B cell (primary cell): ENCODE results near the gene SLC9C1.

Experiments used
- EZH2 ChIP-seq: IDR thresholded peaks from 2 replicates; pipeline ENCODE4 v1.6.1; 2012; ENCODE audit warnings: borderline replicate concordance, low read depth, mild to moderate bottlenecking, moderate library complexity, low read length; ENCODE audit not compliant: insufficient read depth, poor library complexity, severe bottlenecking
- TF ChIP-seq, protein P1 (sequence below): fragments of 200-600 bp; IDR thresholded peaks from one replicate; pipeline ENCODE4 v1.8.0; 2022; ENCODE audit warnings: antibody characterized with exemption, mild to moderate bottlenecking

DNA sequence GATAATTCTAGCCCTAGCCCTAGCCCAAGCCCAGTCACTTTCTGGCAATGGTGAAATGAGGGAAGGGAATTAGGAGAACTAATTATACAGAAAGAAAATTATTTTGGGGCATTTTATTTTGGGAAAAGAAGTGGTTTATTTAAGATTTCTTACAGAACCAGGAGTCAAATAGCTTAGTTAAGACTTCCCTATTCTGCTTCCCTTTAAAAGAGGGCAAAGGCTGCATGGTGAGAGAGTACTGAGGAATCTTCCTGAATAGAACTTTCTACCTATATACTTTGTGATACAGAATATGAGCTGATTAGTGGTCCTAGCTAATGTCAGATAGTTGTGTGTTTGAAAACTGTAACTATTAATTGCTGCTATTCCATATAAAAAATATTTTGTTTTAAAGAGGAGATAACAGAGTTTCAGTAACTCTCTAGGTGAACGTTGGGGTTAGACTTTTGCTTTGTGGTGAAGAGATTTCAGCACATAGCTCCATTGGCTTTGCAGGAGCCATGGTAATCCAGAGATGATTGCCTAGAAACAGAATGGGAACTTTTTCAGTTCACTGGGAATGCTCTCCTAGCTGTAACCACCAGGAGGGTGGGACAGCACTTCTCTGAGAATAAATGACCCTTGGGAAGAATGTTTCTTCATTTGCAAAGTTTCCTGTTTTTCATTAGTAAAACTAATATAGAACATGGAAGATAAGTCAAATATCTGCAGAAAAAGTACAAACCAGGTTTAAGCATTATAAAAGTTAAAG lies 155.6 kb downstream of the SLC9C1 start:
- TF ChIP-seq, protein P1, sequence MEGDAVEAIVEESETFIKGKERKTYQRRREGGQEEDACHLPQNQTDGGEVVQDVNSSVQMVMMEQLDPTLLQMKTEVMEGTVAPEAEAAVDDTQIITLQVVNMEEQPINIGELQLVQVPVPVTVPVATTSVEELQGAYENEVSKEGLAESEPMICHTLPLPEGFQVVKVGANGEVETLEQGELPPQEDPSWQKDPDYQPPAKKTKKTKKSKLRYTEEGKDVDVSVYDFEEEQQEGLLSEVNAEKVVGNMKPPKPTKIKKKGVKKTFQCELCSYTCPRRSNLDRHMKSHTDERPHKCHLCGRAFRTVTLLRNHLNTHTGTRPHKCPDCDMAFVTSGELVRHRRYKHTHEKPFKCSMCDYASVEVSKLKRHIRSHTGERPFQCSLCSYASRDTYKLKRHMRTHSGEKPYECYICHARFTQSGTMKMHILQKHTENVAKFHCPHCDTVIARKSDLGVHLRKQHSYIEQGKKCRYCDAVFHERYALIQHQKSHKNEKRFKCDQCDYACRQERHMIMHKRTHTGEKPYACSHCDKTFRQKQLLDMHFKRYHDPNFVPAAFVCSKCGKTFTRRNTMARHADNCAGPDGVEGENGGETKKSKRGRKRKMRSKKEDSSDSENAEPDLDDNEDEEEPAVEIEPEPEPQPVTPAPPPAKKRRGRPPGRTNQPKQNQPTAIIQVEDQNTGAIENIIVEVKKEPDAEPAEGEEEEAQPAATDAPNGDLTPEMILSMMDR, result no peak
- TF ChIP-seq EZH2, result no peak
